GM19372 (cell line): ENCODE measurements around the gene ROR1.

Experiments used
- ATAC-seq: cut with Tn5 transposase; IDR thresholded peaks from one replicate; pipeline ENCODE4 v1.9.1; 2021; ENCODE audit warnings: mild to moderate bottlenecking, low read depth, moderate library complexity; ENCODE audit not compliant: unreplicated experiment

The ROR1 gene

DNA sequence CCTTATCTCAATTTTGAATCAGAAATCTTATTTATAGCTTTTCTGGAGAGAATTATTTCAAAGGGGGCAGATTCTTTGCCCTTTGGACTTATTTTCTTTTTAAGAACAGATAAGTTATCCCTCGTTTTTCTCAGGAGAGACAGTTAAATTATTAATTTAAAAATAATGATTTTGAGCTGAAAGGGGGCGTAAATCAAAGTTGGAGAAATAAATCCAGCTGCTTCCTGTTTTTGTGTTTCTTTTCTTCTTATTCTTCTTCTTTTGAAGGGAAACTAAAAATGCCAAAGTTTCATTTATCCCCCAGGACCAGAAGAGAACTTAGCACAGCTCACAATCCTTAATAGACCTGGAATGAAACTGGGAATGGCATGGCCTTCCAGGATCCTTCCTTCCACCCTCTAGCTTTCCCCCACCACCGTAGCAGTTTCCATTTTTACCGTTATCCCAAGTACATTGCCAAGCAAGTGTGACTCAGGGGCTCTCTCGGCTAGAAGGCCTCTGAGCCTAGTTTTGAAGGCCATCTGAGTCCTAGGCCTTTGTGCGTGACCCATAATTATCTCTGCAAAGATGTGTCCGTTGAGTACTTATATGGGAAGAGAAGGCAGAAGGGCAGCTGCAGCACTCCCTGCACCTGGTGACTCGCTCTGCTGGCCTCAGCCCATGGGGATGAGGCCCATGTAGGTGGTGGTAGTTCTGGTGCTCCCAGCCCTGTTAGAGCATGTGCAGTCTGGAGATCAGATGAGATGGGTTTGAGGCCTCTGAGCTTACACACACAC, 181.7 kb downstream of the ROR1 start:
- no peak for ATAC-seq

DNA sequence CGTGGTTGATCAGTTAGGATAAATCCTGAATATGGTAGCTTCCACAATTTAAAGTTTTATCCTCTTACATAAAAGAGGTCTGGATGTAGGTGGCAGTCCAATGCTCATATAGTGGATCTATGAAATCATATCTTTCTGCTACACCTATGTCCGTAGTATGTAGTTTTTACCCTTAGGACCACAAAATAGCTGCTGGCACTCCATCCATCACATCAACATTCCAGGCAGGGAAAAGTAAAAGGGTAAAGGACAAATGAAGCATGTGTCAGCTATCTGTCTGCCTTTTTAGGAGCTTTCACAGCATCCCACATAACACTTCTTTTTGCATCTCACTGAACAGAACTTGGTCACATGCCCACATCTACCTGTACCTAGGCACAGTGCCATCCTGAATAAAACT, 184.7 kb downstream of the ROR1 start:
- no peak for ATAC-seq

DNA sequence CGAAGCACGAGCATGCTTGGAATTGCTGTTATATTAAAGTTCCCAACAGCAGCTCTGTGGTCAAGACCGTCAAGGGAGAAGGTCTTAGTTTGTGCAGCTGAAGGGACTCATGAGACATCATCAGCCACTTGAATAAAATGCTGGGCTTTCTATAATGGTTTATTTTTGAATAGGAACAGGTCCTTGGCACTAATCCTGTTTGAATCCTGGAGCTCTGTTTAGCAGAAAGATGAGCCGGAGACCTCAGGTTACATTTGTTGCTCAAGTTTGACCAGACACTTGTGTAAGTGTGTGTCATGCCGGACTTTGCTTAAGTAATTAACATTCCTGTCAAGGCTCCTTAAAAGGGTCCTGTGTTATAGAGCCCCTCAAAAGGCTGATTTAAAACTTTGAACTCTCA, 186.5 kb downstream of the ROR1 start:
- ATAC-seq: no peak

GRCh38 chr1:63966016-63966415, 192.2 kb downstream of the ROR1 start:
- ATAC-seq: no peak

DNA sequence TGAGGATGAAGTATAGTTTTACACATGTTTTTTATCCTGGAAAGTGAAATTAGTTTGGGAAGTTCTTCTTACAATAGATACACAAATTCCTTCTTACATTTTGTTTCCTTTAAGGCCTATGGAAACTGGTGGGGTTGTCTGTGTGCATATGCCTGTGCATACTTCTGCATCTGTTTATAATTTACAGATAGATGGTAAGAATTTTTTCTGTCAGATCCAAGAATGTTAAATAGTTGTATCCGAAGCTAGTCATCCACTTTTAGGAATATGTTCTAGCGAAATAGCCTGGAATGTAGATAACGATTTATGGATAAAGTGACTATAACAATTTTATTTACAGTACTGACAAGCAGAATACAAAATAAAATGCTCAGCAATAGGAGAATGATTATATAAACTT, 194.1 kb downstream of the ROR1 start:
- ATAC-seq: no peak

DNA sequence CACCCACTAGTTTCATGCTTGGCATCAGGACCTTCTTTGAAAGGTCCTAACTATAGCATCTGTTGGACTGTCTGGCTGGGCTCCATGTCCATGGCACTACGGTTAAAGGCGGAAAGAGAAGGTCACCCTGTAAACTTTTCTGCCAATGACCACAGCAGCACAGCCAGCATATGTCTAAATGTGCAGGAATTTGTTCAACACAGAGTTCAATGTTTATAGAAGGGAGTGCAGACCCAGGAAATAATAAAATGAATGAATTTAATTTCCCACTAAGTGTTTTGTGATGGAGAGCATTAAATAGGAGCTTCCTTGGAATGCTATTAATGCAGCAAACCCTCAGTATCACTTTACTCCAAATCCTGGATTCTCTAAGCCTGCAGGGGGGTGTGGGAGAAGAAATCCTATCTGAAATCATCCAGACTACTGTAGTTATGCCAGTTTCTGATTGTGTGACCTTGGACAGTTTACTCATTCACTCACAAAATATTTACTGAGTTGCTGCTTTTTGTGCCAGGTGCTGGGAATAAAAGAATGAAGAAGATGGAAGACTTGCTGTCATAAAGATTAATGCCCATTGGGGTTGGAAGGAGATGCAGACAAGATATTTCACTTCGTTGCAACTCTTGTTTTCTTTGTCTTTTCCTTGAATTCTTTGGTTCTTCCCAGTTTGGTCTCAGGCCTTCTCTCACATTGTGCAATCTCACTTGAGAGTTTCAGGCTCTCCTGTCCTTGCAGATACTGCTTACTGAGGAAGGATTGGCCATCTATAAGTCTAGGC, 195.0 kb downstream of the ROR1 start:
- no peak for ATAC-seq

DNA sequence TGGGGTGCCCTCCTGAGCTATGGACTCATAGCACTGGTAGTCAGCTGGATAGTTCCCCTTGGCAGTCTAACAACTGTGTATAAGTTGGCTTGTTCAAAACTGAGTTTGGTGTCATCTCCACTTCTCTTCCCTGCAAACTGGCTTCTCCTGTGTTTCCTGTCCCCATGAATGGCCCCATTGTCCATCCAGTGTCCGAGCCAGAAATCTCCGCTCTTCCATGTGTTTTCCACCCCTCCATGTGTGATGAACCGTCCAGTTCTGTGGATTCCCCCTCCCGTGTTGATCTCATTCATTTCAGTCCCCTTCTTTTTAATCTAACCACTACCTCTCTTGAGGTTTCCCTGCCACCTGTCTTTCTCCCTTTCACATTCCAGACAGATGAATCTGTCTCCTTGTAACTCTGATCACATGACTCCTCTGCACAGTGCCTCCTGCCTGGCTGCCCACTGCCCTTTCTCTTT, 195.7 kb downstream of the ROR1 start:
- no peak for ATAC-seq

- no peak for ATAC-seq
These were observed 197.7 kb downstream of the ROR1 start for GRCh38 chr1:63971557-63971956.

GRCh38 chr1:63973005-63973419, 199.2 kb downstream of the ROR1 start:
- no peak for ATAC-seq

DNA sequence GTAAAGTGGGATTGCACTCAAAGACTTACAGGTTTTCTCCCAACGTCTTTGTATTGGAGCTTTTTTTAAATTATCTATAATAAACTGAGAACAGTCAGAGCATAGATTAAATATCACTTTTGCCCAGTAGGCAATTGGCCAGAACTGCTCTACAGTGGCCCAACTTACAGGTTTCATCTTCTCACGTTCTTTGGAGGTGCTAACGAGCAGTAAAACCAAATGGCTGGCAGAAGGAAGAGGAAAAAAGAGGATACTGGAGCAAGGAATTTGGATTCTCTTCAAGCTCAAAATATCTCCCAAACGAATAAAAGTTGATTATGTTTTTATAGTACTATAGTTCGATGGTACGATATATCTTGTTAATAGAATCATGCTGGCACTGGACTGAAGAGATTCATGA, 201.1 kb downstream of the ROR1 start:
- ATAC-seq: no peak

DNA sequence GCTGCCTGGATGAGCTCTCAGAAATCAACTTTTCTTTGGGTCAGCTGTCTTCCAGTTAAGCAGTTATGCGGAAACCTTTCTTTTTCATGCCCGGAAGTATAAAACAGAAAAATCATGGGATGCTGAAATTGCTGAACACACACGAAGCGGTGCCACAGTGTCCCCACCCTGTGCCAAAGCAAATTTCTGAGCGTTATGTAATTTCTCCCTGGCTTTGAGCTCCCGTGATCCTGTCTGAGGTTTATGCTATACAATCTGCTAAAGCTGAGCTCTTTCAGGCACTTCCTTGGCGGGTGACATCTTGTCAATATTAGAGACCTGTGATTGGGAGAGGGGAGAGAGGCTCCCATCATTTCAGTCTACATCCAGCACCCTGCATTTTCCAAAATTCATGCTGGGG, 201.7 kb downstream of the ROR1 start:
- no peak for ATAC-seq

DNA sequence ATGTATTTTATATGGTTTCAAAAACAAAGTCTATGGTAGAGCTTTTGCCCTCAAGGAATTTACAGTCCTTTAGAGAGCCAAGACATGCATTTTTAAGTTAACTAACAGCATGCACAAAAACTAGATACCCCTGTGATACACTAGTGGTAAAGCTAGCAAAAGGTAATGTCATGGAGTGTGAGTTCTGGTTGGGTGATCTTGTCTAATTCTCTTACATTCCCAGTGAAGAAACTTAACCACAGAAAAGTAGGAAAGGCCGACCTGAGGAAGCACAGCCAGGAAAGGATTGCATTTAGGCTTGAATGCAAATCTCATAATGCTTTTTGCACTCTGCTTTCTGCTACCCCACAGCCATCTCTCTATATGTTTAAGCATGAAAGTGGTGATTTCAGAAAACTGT, 202.2 kb downstream of the ROR1 start:
- ATAC-seq: no peak

- no peak for ATAC-seq
These were observed 203.6 kb downstream of the ROR1 start for GRCh38 chr1:63977466-63977865.

DNA sequence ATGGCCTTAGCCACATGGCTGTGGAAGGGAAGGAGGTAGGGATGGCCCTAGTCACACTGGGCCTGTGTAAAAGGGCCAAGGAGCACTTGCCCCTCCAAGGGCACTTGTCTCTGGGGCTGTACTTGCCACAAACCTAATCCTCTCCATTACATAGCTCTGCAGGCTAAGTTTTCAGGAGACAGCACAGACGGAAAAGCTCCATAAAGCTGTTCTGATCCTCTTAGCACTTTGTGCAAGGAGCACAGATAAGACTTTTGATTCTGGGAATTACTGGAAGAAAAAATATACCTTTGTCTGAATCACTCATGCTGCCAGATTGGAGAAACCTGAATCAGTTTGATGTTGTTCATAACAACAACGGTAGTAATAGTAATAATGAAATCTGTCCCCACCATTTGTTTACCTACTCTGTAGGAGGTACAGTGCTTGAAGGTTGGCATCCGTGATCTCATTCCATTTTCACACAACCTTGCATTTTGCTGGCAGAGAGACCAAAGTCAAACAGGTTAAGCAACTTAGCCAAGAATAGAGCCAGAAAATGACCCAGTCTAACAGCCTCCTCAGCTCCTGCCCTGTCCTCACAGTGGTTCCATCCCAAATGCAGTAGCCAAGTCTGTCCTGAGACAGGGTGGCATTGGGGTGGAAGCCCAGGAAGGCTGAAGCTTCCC, 207.1 kb downstream of the ROR1 start:
- ATAC-seq: no peak

- no peak for ATAC-seq
These were observed 207.6 kb downstream of the ROR1 start for GRCh38 chr1:63981408-63981773.

- no peak for ATAC-seq
These were observed 208.4 kb downstream of the ROR1 start for GRCh38 chr1:63982201-63982600.

- no peak for ATAC-seq
These were observed 209.8 kb downstream of the ROR1 start for GRCh38 chr1:63983391-63984256.

DNA sequence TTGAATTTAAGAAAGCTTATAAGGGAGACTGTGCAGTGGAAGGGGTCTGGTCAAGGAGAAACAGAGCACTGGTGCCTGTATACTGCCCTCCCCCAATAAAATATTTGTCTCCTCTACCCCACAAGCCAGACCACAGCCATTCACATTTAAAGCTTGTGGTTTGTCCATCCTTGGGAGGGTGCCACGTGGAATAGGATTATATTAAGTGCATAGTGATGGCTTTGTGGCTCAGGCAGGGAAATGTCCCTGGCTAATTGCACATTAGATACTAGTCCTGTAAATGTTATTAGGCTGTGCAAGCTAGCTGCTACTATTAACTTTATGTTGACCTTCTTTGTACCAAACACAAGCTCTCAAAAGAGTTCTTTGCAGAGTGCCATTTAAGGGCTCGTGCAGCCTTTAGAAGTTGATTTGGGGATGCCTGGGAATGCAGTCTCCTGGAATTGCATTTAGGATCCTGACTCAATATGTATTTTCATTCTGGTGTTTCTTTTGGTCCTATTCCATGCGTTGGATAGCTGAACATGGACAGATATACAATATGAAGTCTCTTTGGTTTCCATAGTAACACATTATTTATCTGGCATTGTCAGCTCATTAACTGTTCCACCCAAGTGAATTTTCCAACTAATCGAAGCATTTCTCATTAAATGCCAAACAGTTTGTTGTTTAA, 210.6 kb downstream of the ROR1 start:
- ATAC-seq: no peak

- no peak for ATAC-seq
These were observed 211.1 kb downstream of the ROR1 start for GRCh38 chr1:63984930-63985290.

- ATAC-seq: no peak
These were observed 213.3 kb downstream of the ROR1 start for GRCh38 chr1:63987014-63987627.
